Stimulated activated CD4-positive, alpha-beta T cell treated with anti-CD3 and anti-CD28 coated beads, TNF-alpha, amount 100 ng/mL, for 48 hours (primary cell): ENCODE data around the gene BLOC1S4.

ENCODE experiments used
- DNase-seq, 3 donors: peaks; one replicate each; pipeline ENCODE4 v3.0.0-alpha.2; 2020; ENCODE audit warnings: low read depth in 3 of 3

The BLOC1S4 gene

DNA sequence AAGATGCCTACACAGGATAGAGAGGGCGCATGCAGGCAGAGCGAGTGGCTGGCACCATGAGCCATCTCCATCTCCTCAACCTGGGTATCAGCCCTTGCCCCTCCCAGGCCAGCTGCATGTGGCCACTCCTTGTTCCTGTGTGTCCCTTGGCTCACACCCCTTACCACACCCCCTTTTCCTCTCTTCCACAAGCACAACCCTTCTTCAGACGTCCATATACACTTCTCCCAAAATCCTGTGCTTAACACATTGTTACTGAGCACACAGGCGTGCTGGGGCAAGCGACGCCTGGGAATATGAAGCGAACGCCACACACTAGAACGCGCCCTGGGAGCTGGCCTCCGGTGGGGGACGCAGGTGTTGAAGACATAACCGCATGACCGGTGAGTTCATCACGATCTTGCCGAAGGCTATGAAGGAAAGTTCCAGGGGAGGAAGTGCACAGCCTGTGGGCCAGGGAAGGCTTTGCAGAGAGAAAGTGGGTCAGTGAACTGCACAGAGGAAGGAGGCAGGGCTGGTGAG is 47.4 kb downstream of the BLOC1S4 start:
- no peak for DNase-seq

DNA sequence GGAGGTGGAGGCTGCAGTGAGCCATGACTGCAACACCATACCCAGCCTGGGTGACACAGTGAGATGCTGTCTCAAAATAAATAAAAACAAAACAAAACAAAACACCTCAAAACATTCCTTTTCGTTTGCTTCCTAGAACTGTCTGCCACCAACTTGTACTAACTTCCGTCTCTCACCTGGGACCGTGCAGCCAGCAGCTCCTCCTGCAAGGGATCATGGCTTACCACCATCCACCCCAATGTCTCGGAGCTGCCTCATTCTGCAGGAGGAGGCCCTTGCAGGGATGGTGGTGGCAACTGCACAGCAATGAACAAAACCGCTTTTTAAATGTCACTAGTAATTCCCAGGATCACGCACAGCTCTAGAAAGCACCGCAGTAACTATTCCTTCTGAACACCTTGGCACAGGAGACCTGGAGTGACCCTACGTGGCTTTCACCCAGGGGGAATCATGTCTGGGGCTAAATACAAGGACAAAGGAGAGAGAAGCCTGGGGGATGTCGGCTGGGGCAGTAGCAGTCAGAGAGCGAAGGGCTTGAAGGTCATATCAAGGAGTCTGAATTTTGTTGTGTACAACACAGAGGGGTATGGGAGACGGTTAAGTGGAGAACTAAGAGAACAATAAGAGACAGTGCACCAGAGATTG is 49.1 kb downstream of the BLOC1S4 start:
- DNase-seq: no peak

DNA sequence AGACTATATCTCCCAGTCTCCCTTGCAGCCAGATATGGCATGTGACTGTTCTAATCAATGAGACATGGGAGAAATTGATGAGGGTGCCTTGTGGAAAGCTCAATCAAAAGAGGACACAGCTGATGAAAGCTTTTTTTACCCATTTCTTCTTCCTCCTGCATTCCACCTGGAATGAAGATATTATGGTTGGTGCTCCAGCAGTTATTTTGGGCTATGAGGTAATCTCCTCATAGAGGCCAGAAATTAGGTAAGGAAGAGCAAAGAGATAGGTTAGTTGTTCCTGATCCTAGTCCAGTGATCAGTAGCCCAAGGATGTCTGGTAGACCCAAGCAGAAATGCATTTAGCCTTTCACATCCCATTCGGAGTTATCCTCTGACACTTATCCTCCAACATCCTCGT is 49.7 kb downstream of the BLOC1S4 start:
- DNase-seq: no peak
